ENCODE measurements around the gene SYNC. TPM values are rescaled to one million over a fixed set of nuclear protein-coding genes. Genes with fewer than 3 reads are reported as not detected.
"Not testable (repeated sequence)": the region's sequence is repeated elsewhere in the genome, so short reads cannot be mapped to it uniquely, and the experiment has no call there.

Gene SYNC
- total RNA-seq, 1 donor from 2014 or later, result 16.2 TPM

GRCh38 chr1:32651461-32652073, 51.0 kb downstream of the SYNC start:
- H3K4me1 ChIP-seq, result peaks cover 80% of the 10 kb centered on the region
- H3K27me3 ChIP-seq (ENCODE audit: low read depth), result no peaks in the 10 kb centered on the region
- H3K4me3 ChIP-seq, result peak overlapping the region; percentile 80
- DNase-seq, result no peak
- no peaks in the 10 kb centered on the region for H3K9me3 ChIP-seq (replicated peaks)
- TF ChIP-seq, protein P1, sequence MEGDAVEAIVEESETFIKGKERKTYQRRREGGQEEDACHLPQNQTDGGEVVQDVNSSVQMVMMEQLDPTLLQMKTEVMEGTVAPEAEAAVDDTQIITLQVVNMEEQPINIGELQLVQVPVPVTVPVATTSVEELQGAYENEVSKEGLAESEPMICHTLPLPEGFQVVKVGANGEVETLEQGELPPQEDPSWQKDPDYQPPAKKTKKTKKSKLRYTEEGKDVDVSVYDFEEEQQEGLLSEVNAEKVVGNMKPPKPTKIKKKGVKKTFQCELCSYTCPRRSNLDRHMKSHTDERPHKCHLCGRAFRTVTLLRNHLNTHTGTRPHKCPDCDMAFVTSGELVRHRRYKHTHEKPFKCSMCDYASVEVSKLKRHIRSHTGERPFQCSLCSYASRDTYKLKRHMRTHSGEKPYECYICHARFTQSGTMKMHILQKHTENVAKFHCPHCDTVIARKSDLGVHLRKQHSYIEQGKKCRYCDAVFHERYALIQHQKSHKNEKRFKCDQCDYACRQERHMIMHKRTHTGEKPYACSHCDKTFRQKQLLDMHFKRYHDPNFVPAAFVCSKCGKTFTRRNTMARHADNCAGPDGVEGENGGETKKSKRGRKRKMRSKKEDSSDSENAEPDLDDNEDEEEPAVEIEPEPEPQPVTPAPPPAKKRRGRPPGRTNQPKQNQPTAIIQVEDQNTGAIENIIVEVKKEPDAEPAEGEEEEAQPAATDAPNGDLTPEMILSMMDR (IDR thresholded peaks at IDR 0.05; ENCODE audit: borderline replicate concordance), result no peak
- intact Hi-C loops (cut with micrococcal nuclease), result no loop called here
- H3K27ac ChIP-seq (replicated peaks), result peak overlapping the region; percentile 100
- H3K36me3 ChIP-seq, result peaks cover 45% of the 10 kb centered on the region

DNA sequence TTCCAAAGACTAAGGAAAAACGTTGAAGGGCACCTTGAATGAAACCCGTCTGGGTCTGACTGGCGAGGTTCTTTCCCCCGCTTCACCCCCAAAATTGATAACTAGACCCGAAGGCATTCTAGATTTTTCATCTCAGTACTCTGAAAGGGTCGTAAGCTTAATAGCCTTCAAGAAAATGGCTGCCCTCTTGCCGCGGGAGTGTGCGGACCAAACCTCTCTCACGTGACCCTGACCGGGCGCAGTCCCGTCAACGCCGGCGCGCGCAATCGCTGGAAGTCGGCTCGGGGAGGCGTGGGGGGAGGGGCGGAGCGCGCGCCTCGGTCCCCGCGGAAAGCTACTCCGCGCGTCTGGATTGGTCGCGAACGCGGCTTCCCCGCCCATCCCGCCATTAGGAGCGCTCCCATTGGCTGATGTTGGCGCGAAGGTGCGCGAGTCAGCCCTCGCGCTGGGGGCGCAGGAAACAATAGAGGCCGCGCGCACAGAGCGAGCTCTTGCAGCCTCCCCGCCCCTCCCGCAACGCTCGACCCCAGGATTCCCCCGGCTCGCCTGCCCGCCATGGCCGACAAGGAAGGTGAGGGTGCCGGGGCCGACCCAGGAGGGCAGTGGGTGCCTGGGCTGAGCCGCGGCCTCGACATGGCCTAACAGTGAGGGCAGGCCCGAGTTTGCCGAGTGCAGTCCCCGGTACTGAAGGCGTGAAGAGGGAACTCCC, 51.7 kb downstream of the SYNC start, which contains the start of gene RBBP4:
Gene RBBP4, plus strand, starts transcription at position 457 of the 709 bp plus-strand sequence. Its CDS starts 99 bp downstream, at position 556.
- intact Hi-C loops (cut with micrococcal nuclease), result no loop called here
- H3K4me1 ChIP-seq, result peaks cover 80% of the 10 kb centered on the region
- H3K27ac ChIP-seq (replicated peaks), result peak within 1 kb of the TSS; percentile 100
- no peaks in the 10 kb centered on the region for H3K9me3 ChIP-seq (replicated peaks)
- peaks cover 39% of the 10 kb centered on the region for H3K36me3 ChIP-seq
- peak within 1 kb of the TSS; percentile 80 for H3K4me3 ChIP-seq
- no peaks in the 10 kb centered on the region for H3K27me3 ChIP-seq (ENCODE audit: low read depth)
- TF ChIP-seq, protein P1 (IDR thresholded peaks at IDR 0.05; ENCODE audit: borderline replicate concordance), result peak; percentile 20
- peak; percentile 99 for DNase-seq

DNA sequence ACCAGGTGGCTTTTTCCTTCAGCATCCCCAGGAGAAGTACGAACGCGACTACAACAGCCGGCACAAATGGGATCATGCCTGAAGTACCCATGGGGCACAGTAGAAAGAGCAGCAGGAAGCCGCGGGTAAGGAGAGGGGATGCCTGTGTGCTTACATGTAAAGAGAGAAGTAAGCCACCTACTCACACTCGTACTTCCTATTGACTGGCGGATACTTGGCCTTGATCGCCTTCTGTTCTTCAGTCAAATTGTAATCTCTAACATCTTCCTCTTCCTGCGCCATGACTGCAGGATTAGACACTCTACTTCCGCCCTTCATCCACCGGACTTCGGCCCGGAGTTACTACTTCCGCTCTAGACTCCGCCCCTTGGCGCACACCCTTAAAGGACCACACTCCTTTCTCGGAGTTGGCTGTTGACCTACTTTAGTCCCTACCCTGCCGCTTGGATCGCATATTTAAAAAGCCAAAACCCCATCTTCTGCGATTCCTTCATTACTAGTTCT, 52.3 kb downstream of the SYNC start, which contains the start of gene ZBTB8OS:
Gene ZBTB8OS, minus strand, starts transcription at position 303 of the 504 bp plus-strand sequence. Its CDS starts 21 bp downstream, at position 282.
- peaks cover 33% of the 10 kb centered on the region for H3K36me3 ChIP-seq
- H3K4me1 ChIP-seq, result peaks cover 80% of the 10 kb centered on the region
- H3K9me3 ChIP-seq (replicated peaks), result no peaks in the 10 kb centered on the region
- DNase-seq, result peak; percentile 90
- intact Hi-C loops (cut with micrococcal nuclease), result no loop called here
- peak within 1 kb of the TSS; percentile 100 for H3K27ac ChIP-seq (replicated peaks)
- peak within 1 kb of the TSS; percentile 80 for H3K4me3 ChIP-seq
- H3K27me3 ChIP-seq (ENCODE audit: low read depth), result no peaks in the 10 kb centered on the region
- TF ChIP-seq, protein P1 (IDR thresholded peaks at IDR 0.05; ENCODE audit: borderline replicate concordance), result no peak

GRCh38 chr1:32647308-32648134, 55.0 kb downstream of the SYNC start:
- no peaks in the 10 kb centered on the region for H3K27me3 ChIP-seq (ENCODE audit: low read depth)
- peaks cover 54% of the 10 kb centered on the region for H3K4me1 ChIP-seq
- intact Hi-C loops (cut with micrococcal nuclease), result no loop called here
- TF ChIP-seq, protein P1 (IDR thresholded peaks at IDR 0.05; ENCODE audit: borderline replicate concordance), result no peak
- peaks cover 6% of the 10 kb centered on the region for H3K36me3 ChIP-seq
- no peak overlapping the region for H3K4me3 ChIP-seq
- DNase-seq, result no peak
- no peaks in the 10 kb centered on the region for H3K9me3 ChIP-seq (replicated peaks)
- H3K27ac ChIP-seq (replicated peaks), result no peak overlapping the region

DNA sequence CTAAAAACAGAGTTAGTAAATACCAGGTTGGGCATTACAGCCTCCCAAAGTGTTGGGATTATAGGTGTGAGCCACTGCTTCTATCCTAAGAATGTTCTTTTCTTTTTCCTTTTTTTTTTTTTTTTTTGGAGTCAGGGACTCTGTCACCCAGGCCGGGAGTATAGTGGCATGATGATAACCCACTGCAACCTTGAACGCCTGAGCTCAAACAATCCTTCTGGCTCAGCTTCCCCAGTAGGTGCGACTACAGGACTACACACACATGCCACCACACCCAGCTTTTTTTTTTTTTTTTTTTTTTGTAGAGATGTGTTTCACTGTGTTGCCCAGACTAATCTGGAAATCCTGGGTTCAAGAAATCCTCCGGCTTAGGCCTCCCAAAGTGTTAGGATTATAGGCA, 58.1 kb downstream of the SYNC start:
- H3K4me1 ChIP-seq, result peaks cover 31% of the 10 kb centered on the region
- H3K27me3 ChIP-seq (ENCODE audit: low read depth), result no peaks in the 10 kb centered on the region
- H3K4me3 ChIP-seq, result no peak overlapping the region
- TF ChIP-seq, protein P1 (IDR thresholded peaks at IDR 0.05; ENCODE audit: borderline replicate concordance), result no peak
- no peaks in the 10 kb centered on the region for H3K36me3 ChIP-seq
- intact Hi-C loops (cut with micrococcal nuclease), result no loop called here
- H3K9me3 ChIP-seq (replicated peaks), result no peaks in the 10 kb centered on the region
- DNase-seq, result no peak
- no peak overlapping the region for H3K27ac ChIP-seq (replicated peaks)

DNA sequence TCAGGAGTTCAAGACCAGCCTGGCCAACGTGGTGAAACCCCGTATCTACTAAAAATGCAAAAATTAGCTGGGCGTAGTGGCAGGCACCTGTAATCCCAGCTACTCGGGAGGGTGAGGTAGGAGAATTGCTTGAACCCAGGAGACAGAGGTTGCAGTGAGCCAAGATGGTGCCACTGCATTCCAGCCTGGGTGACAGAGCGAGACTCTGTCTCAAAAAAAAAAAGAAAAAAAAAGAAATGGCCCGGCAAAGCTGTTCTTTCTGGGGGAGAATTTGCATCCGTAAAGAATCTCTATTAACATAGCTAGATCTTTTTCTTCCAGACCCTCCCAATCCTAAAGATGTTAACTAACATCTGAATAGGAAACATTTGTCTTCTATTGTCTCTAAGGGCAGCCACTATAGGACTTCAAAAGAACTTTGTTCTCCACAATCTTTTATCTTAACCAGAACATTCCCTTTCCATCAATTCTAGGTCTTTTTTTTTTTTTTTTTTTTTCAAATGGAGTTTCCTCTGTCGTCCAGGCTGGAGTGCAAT, 60.2 kb downstream of the SYNC start:
- H3K4me1 ChIP-seq, result peaks cover 11% of the 10 kb centered on the region
- H3K36me3 ChIP-seq; DNase-seq; H3K27me3 ChIP-seq (ENCODE audit: low read depth); intact Hi-C loops (cut with micrococcal nuclease); H3K27ac ChIP-seq (replicated peaks); H3K4me3 ChIP-seq; H3K9me3 ChIP-seq (replicated peaks): not testable (repeated sequence)

All from left ventricle myocardium inferior (tissue), 1 donor.